Activated naive CD4-positive, alpha-beta T cell (primary cell): ENCODE data around the gene KARS1.

Experiments
- DNase-seq, 4 experiments: peaks; one replicate each; lab custom pipeline; 2025; lab: John Stamatoyannopoulos, UW

The KARS1 gene

GRCh38 chr16:75579281-75579834 is 68.1 kb downstream of the KARS1 start:
- no peak for DNase-seq

GRCh38 chr16:75578725-75579124 is 68.7 kb downstream of the KARS1 start:
- no peak for DNase-seq

GRCh38 chr16:75578212-75578611 is 69.3 kb downstream of the KARS1 start:
- DNase-seq, result no peak
